GM12891 (cell line): ENCODE measurements around the gene MUC6.

Experiments used
- PAX5 ChIP-seq: IDR thresholded peaks from 2 replicates; pipeline ENCODE4 v1.6.1; 2011; ENCODE audit warnings: low read length, moderate library complexity, mild to moderate bottlenecking; ENCODE audit not compliant: insufficient read depth, severe bottlenecking
- POLR2A ChIP-seq: IDR thresholded peaks from 2 replicates; pipeline ENCODE4 v1.6.1; 2011; ENCODE audit warnings: low read depth, low read length, control low read depth
- POLR2AphosphoS5 ChIP-seq: IDR thresholded peaks from 2 replicates; pipeline ENCODE4 v1.6.1; 2011; ENCODE audit warnings: low read depth, low read length, control low read depth
- SPI1 ChIP-seq: IDR thresholded peaks from 2 replicates; pipeline ENCODE4 v1.6.1; 2011; ENCODE audit warnings: low read depth, low read length, control low read depth
- TAF1 ChIP-seq: IDR thresholded peaks from 2 replicates; pipeline ENCODE4 v1.6.1; 2011; ENCODE audit warnings: low read depth, low read length, control low read depth

DNA sequence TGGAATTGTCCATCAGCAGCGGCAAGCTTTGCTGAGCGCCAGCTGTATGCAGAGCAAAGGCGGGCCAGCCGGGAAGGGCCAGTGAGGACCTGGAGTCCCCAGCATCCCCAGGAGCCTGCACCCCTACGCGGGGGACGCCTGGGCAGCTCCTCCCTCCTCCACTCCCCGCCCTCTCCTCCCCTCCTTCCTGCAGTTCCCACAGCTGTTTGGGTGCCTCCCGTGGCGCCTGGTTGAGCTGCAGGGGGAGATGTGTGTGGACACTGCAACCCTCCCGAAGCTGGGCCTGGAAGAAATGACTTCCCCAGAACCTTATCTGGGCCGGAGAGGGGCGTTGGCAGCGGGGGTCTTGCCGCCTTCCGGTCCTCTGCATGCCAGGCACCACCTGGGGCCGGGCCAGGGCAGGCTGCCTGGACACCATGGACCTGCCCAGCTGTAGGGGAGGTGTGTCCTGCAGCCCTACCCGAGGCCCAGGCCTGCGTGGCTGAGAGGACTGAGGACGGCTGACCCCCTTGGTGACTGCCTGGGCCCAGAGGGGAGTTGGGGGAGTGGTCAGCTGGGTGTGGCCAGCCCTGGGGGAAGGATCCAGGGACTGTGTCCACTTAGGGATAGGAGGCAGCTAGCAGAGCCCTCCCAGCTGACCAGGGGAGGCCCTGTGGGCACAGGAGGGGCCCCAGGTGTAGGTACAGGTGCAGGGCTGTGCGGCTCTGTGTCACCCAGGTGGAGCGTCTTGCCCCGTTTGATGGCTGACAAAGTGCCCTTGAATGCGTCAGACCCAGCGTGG lies 16.8 kb upstream of the MUC6 start:
- no peak for TF ChIP-seq POLR2A
- no peak for TF ChIP-seq POLR2AphosphoS5
- TF ChIP-seq SPI1: no peak
- TF ChIP-seq TAF1: no peak
- TF ChIP-seq PAX5: no peak
